GM18526 (cell line): ENCODE data around the gene GIMAP8.

Source experiments
- POLR2A ChIP-seq: IDR thresholded peaks from 3 replicates; pipeline ENCODE4 v1.6.1; 2011; ENCODE audit not compliant: insufficient read length; ENCODE audit errors: extremely low read depth

Gene GIMAP8

DNA sequence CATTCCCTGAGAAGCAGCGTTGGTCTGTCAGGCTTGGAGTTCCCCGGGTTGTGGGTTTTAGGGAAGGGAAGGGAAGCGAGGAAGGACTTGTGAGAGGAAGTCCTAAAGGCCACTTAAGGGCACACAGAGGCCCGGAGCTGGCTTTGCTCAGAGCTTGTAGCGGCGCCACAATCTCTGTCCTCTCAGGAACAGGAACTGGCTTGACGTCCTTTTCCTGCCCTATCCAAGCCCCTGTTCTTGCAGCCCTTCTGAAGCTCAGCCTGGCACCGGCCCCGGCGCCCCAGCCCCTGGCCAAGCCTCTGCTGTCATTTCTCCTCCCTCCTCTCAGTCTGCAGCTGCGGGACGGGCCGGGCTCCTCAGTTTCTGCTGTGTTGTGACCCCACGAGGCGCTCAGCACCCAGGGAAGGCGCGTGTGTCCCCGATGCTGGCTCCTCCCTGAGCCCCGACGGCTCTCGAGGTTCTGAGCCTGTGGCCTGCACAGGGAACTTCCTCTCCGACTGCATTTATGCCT, at the start of gene GIMAP8:
Gene GIMAP8, plus strand, starts transcription at position 140 of the 511 bp plus-strand sequence. CDS start 16,069 bp downstream, outside the sequence.
- TF ChIP-seq POLR2A = no peak

DNA sequence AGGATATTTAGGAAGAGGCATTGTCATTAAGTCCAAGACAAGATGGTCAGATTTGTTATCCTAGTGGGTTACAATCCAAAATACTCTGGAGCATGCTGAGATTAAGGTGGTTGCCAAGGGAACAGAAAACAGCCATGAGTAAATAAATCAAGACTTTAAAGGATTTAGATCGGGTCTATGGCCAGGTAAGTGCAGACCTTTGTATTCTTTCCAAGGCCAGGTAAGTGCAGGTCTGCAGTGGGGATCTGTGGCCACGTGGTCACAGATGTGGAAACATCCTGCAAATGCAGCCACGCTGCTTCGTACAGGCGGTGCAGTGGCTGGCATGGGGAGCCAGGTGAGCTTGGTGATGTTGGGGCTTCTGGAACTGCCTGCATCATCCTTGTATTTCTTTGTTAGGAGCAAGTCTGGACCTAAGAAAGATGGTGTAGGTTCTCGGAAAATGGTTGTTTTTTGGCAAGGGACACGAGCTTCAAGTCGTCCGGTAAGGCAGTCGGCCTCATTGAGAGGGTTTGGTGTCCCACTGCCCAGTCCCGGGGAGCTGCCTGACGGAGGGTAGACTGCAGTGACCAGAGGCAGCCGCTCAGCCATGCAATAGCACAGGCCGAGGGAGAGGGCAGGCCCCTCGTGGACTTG, 49.5 kb upstream of the GIMAP8 start:
- TF ChIP-seq POLR2A = no peak

- TF ChIP-seq POLR2A = no peak
Observed at GRCh38 chr7:150401424-150401790, 49.0 kb upstream of the GIMAP8 start.

DNA sequence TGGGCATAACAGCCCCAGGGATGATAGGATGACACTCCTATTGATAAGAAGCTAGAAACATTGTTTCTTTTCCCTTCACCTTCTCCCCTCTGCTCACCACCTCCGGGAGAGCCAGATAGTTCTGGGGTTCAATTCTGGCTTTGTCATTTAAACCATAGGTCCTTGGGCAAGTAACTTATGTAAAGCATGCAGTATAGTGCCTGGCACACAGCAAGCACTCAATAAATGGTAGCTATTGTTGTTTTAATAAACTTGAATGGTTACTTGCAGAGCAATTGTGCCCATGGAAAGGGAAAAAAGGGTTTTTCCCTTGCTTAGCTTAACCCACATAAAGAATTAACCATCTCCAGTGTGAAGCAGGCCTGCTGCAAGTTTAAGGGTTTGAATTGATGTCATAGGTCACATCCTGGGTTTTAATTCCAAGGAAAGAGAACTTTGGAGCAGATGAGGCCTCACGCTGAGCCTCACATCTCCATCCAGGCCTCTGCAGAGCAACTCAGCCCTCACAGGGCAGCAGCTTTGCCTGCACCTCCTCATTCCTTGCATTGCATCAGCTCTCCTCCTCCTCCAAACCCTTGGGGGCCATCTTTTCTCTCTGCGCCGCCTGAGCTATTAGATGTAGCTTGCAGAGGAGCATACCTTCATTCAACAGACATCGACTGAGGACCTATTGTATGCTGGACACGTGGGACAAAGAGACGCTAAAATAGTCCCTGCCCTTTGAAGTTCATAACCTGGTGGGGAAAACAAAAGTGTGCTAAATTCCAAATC, 48.4 kb upstream of the GIMAP8 start:
- no peak for TF ChIP-seq POLR2A

DNA sequence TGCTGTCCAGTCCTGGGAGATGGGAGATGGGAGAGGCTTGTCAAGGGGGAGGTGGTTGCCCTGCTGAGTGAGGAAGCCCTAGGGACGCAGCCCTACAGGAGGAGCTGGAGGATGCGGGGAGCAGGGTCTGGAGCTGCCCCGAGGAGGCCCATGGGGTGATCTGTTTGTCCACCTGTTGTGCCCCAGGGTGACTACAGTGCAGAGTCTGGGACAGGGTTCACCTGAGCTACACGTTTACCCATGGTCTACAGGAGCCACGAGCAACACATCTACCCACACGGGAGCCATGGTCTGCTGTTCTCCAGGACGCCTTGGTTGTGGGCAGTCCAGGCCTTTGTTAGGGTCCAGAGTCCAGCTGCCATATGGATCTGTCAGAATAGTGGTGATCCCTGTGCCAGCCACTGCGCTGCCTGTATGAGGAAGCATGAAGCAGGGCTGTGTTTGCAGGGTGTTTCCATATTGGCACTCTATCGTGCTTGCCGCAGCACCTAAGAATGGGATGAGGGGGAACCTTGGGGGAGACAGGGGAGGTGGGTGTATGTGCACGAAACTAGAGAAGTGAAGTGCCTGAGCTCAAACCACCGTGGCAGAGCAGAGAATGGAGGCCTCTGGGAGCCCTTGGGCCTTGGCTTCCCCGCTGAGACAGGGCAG, 47.6 kb upstream of the GIMAP8 start:
- no peak for TF ChIP-seq POLR2A

DNA sequence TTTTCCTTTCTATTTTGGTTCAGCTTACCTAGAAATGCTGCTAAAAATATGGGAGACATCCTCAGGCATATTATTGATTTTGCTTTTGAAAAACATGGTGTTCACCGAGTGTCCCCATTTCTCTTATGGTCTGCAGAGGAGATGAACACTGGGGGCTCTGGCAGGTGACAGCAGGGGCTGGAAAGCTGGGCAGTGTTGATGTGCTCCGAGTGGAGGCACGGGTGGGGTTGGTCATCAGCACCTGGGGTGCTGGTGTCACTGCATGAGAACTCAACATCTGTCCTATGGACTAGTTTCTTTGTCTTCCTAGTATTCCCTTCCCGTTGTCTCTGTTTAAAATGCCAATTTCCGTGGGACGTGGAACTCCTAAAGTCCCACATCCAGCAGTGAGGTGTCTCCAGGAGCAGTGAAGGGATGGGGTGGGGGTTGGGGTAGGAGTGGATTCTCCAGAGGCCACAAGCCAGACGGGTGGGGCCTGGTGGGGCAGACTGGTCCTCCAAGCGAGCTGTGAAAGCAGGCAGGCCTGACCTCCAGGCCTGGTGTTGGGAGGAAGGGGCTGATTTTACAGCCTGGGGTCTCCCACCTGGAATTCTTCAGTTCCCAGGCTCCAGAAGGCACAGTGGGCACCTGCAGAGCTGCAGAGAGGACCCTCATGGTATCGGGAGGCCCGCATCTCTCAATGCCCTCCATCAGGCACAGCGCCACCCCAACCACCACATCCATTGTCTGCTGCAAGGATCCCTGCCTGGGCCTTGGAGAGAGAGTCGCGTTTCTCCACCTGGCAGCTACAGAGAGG, 46.9 kb upstream of the GIMAP8 start:
- TF ChIP-seq POLR2A = no peak

- no peak for TF ChIP-seq POLR2A
Observed at GRCh38 chr7:150404172-150404804, 46.1 kb upstream of the GIMAP8 start.

DNA sequence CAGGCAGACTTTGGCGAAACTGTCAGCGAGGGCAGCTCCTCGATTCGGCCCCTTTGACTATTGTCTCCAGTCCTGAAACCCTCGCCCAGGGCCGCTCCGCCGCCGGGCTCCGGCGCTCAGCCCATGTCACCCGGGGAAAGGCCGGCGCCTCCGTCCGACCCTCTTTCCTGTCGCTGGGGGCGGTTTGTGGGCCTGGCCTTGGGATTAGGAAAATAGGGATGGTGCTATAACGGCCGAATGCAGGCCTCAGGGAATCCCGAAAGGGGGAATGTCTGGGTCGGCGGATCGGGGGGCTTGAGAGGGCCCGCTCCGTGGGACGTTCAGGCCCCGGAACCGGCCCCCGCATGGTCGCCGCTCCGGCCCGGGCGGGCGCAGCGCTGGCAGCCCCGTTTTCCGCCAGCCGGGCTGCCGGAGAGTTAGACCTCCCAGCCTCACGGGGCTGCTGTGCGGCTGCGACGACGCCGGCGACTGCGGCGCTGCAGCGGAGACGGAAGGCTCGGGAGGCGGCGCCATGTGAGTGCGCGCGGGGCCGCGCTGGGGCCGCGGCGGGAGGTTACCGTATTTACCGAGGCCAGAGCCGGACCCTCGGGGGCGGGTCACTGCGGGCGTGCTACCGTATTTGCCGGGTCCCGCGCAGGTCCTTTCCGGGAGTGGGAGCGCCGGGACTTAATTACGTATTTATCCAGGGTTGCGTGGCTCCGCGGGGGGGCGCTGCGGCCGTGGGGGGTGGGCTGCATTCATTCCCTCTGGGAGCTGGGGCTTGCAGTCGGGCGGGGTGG, 45.4 kb upstream of the GIMAP8 start:
- TF ChIP-seq POLR2A = peak; percentile 90

GRCh38 chr7:150405584-150406311, 44.7 kb upstream of the GIMAP8 start:
- TF ChIP-seq POLR2A = peak; percentile 41

GRCh38 chr7:150406312-150406566, 44.2 kb upstream of the GIMAP8 start:
- no peak for TF ChIP-seq POLR2A

- peak; percentile 31 for TF ChIP-seq POLR2A
Observed at GRCh38 chr7:150406567-150407421, 43.6 kb upstream of the GIMAP8 start.

- TF ChIP-seq POLR2A = no peak
Observed at GRCh38 chr7:150407588-150408392, 42.6 kb upstream of the GIMAP8 start.
